ENCODE measurements around the gene PURB.
"Not testable (repeated sequence)": the region's sequence is repeated elsewhere in the genome, so short reads cannot be mapped to it uniquely, and the experiment has no call there.

The PURB gene

GRCh38 chr7:44891372-44891771 is 6.0 kb upstream of the PURB start:
- no peak for DNase-seq

- DNase-seq, result no peak
These were observed 3.9 kb upstream of the PURB start for GRCh38 chr7:44889086-44889781.

GRCh38 chr7:44887293-44887692 is 2.0 kb upstream of the PURB start:
- DNase-seq, result peak; percentile 48

- DNase-seq, result no peak
These were observed 523 bp downstream of the PURB start for GRCh38 chr7:44884621-44885393.

GRCh38 chr7:44883961-44884620 is 1.2 kb downstream of the PURB start:
- DNase-seq, result no peak

GRCh38 chr7:44882899-44883298 is 2.4 kb downstream of the PURB start:
- no peak for DNase-seq

- peak; percentile 81 for DNase-seq
These were observed 3.7 kb downstream of the PURB start for GRCh38 chr7:44881610-44882009.

GRCh38 chr7:44881066-44881600 is 4.2 kb downstream of the PURB start:
- DNase-seq, result no peak

- no peak for DNase-seq
These were observed 4.9 kb downstream of the PURB start for GRCh38 chr7:44880317-44881018.

GRCh38 chr7:44876393-44876792 is 8.9 kb downstream of the PURB start:
- DNase-seq, result peak; percentile 18

GRCh38 chr7:44875241-44875640 is 10.1 kb downstream of the PURB start:
- DNase-seq, result no peak

GRCh38 chr7:44872787-44873186 is 12.5 kb downstream of the PURB start:
- DNase-seq, result no peak

- DNase-seq, result not testable (repeated sequence)
These were observed 13.4 kb downstream of the PURB start for GRCh38 chr7:44871918-44872317.

GRCh38 chr7:44870780-44871179 is 14.6 kb downstream of the PURB start:
- DNase-seq, result not testable (repeated sequence)

GRCh38 chr7:44870336-44870735 is 15.0 kb downstream of the PURB start:
- DNase-seq, result not testable (repeated sequence)

- DNase-seq, result peak; percentile 14
These were observed 18.0 kb downstream of the PURB start for GRCh38 chr7:44867073-44867995.

GRCh38 chr7:44861949-44862348 is 23.4 kb downstream of the PURB start:
- DNase-seq, result peak; percentile 70

GRCh38 chr7:44858161-44858560 is 27.2 kb downstream of the PURB start:
- peak; percentile 23 for DNase-seq

GRCh38 chr7:44854644-44855364 is 30.5 kb downstream of the PURB start:
- DNase-seq, result no peak

GRCh38 chr7:44853391-44853790 is 31.9 kb downstream of the PURB start:
- DNase-seq, result no peak

- no peak for DNase-seq
These were observed 32.7 kb downstream of the PURB start for GRCh38 chr7:44852590-44852989.
